ENCODE results near the gene STAC3. TPM values are rescaled to one million over a fixed set of nuclear protein-coding genes. Genes with fewer than 3 reads are reported as not detected.

STAC3 gene
- total and polyA plus RNA-seq, 9 donors = 0.66 to 2.9 (median 1.8) TPM

DNA sequence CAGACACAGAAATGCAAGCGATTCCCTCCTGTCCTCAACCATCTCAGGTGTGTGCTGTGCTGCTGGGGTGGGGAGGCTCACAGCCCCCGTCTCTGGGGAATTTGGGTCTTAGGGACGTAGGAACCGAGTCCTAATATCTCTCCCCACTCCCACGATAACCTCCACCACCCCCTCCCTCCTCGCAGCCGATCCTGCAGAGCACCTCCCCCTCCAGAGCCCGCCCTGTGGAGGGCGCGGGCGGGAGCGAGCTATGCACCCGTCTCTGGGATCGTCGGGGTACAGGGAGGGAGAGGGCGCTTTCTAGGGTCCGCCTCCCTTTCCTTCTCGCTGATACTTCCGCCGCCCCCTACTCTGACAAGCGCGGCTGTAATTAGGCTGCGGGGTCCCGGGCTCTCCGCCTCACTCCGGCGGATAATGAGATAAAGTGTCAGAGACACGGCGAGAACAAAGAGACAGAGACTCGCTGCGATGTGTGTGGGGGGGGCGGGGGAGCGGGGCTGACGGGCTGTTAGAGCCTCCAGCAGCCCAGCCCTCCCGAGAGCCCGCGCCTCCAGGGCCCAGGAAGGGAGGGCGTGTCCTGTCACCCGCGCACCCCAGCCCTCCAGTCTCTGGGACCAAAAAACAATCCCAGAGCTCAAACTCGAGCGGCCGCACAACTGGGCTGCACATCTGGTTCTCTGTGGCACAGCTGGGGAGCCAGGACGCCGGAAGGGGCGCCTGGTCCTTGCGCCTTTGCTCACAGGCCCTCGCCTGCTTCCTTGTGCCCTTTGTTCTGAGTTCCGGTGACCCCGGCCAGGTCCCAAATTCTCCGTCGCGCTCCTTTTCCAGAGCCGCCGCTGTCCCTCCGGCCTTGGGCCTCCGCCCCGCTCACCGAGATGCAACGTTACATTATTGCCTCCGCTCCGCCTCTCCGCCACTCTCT is 12.8 kb downstream of the STAC3 start:
- peaks cover 16% of the 10 kb centered on the region for H3K4me1 ChIP-seq (ENCODE audit: insufficient read depth)
- no peak for DNase-seq
- intact Hi-C loops (cut with DNase I) = loop anchor here in 1 of 4 donors (2.0 kb wide), 1 partner anchor 25 kb away; no protein-coding TSS in a partner anchor
- no peaks in the 10 kb centered on the region for H3K9me3 ChIP-seq
- no peaks in the 10 kb centered on the region for H3K36me3 ChIP-seq
- peaks cover 2% of the 10 kb centered on the region for H3K27me3 ChIP-seq
- WGBS, 3 donors = 5 to 10% (median 7%) methylated on average over 44 to 63 of the region's 63 CpGs
- peak overlapping the region; percentile 26 for H3K4me3 ChIP-seq
- no peak overlapping the region for H3K27ac ChIP-seq
- TF ChIP-seq EP300 (IDR thresholded peaks at IDR 0.05) = no peak
- TF ChIP-seq POLR2A (IDR thresholded peaks at IDR 0.05) = no peak
- TF ChIP-seq, protein P1, sequence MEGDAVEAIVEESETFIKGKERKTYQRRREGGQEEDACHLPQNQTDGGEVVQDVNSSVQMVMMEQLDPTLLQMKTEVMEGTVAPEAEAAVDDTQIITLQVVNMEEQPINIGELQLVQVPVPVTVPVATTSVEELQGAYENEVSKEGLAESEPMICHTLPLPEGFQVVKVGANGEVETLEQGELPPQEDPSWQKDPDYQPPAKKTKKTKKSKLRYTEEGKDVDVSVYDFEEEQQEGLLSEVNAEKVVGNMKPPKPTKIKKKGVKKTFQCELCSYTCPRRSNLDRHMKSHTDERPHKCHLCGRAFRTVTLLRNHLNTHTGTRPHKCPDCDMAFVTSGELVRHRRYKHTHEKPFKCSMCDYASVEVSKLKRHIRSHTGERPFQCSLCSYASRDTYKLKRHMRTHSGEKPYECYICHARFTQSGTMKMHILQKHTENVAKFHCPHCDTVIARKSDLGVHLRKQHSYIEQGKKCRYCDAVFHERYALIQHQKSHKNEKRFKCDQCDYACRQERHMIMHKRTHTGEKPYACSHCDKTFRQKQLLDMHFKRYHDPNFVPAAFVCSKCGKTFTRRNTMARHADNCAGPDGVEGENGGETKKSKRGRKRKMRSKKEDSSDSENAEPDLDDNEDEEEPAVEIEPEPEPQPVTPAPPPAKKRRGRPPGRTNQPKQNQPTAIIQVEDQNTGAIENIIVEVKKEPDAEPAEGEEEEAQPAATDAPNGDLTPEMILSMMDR (IDR thresholded peaks at IDR 0.05) = no peak

DNA sequence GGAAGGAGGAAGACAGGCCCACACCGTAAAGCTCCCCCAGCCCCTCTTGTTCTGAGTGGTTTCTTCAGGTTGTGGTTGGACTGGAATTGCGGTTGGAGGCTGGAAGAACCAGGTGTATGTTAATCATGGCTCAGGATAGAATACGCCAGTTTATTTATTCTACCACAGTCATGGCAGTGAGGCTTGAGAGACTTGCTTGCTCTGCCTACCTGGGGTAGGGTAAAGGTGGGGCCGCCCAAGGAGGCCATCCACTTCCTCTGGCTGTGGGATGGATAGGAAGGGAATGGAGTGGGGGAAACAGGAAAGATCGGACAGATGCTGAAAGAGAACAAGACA is 13.4 kb downstream of the STAC3 start:
- 52 to 63% (median 57%) methylated on average over 5 of the region's 5 CpGs for WGBS, 3 donors
- H3K4me1 ChIP-seq (ENCODE audit: insufficient read depth) = peaks cover 11% of the 10 kb centered on the region
- H3K9me3 ChIP-seq = no peaks in the 10 kb centered on the region
- intact Hi-C loops (cut with DNase I) = no loop called here
- DNase-seq = no peak
- H3K4me3 ChIP-seq = no peak overlapping the region
- H3K27ac ChIP-seq = no peak overlapping the region
- H3K27me3 ChIP-seq = peaks cover 2% of the 10 kb centered on the region
- TF ChIP-seq, protein P1 (IDR thresholded peaks at IDR 0.05) = no peak
- no peak for TF ChIP-seq EP300 (IDR thresholded peaks at IDR 0.05)
- TF ChIP-seq POLR2A (IDR thresholded peaks at IDR 0.05) = no peak
- H3K36me3 ChIP-seq = no peaks in the 10 kb centered on the region

DNA sequence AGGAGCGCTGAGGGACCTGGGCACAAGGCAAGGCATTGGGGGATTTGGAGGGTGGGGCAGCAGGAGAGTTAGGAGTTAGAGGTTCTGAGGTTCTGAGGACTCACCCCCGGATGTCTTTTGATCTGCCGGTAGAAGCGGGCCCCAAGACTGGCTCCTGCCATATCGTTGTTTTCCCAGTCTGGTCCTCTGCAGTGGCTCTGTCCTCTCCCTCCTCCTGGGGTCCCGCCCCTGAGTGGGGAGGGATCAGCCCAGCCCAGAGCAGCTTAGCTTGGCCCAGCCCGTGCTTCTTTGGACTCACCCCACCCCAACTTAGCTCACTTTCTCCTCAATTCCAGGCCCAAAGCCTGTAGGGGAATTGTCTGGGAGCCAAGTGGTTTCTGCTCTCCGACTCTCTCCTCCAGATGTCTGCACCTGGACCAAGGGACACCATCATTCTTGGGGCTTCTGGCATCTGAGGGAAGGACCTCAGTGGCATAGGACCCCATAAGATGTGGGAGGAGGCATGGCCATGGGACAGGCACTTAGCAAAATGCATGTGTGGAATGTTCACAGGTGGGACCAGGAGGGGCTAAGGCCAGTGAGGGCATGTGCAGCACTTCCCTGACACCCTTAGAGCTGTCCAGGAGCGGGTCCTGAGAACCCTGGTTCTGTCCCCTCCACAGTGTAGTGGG is 13.9 kb downstream of the STAC3 start:
- H3K27ac ChIP-seq = no peak overlapping the region
- no peak overlapping the region for H3K4me3 ChIP-seq
- H3K36me3 ChIP-seq = no peaks in the 10 kb centered on the region
- WGBS, 3 donors = 29 to 34% (median 31%) methylated on average over 9 of the region's 9 CpGs
- peaks cover 2% of the 10 kb centered on the region for H3K27me3 ChIP-seq
- peaks cover 11% of the 10 kb centered on the region for H3K4me1 ChIP-seq (ENCODE audit: insufficient read depth)
- H3K9me3 ChIP-seq = no peaks in the 10 kb centered on the region
- TF ChIP-seq, protein P1 (IDR thresholded peaks at IDR 0.05) = no peak
- TF ChIP-seq POLR2A (IDR thresholded peaks at IDR 0.05) (no peak), EP300 (IDR thresholded peaks at IDR 0.05) (no peak)
- DNase-seq = peak in 1 of 5 donors; percentile 35
- intact Hi-C loops (cut with DNase I) = no loop called here

DNA sequence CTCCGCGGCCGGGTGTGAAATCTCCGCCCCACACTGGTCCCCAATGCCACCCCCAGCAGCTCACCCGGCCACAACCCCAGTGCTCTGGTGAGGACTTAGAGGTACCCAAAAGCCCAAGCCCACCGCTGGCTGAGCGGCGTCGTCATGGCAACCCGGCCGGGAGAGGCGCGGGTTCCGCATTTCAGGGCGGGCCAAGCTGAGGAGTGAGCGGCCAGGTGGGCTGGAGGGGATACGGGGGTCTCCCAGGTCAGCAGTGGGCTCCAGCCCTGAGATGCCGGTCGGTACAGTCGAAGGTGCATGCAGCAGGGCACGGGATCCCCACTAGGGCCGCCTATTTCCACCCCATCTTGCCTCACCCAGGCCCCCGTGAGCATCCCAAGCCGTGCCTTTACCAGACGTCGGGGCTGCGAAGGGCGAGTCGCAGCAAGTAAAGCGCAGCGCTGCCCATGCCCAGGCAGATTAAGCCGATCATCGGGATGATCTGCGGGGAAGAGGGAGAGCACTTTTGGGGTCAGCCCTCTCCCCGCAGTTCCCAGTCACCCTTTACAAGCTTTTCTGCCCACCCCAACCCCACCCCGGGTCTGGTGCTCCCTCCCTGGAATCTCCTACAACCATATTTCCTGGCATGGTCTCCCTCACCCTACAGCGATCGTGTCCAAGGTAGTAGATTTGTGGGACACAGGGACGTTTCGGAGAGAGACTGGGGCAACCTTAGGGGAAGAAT is 14.6 kb downstream of the STAC3 start:
- 35 to 42% (median 37%) methylated on average over 39 to 40 of the region's 40 CpGs for WGBS, 3 donors
- Histone ChIP-seq H3K4me3 (no peak overlapping the region), H3K9me3 (no peaks in the 10 kb centered on the region), H3K36me3 (no peaks in the 10 kb centered on the region), H3K27me3 (peaks cover 2% of the 10 kb centered on the region), H3K27ac (no peak overlapping the region), H3K4me1 (ENCODE audit: insufficient read depth) (peaks cover 11% of the 10 kb centered on the region)
- intact Hi-C loops (cut with DNase I) = no loop called here
- TF ChIP-seq POLR2A (IDR thresholded peaks at IDR 0.05) (no peak), EP300 (IDR thresholded peaks at IDR 0.05) (no peak)
- TF ChIP-seq, protein P1 (IDR thresholded peaks at IDR 0.05) = no peak
- peak in 1 of 5 donors; percentile 19 for DNase-seq
